HG03575 (cell line): ENCODE results near the gene SLITRK3.

Experiments
- ATAC-seq: cut with Tn5 transposase; IDR thresholded peaks from one replicate; pipeline ENCODE4 v1.9.1; 2021; ENCODE audit not compliant: unreplicated experiment, insufficient number of reproducible peaks, low FRiP score; ENCODE audit errors: extremely low read depth

The SLITRK3 gene, protein sequence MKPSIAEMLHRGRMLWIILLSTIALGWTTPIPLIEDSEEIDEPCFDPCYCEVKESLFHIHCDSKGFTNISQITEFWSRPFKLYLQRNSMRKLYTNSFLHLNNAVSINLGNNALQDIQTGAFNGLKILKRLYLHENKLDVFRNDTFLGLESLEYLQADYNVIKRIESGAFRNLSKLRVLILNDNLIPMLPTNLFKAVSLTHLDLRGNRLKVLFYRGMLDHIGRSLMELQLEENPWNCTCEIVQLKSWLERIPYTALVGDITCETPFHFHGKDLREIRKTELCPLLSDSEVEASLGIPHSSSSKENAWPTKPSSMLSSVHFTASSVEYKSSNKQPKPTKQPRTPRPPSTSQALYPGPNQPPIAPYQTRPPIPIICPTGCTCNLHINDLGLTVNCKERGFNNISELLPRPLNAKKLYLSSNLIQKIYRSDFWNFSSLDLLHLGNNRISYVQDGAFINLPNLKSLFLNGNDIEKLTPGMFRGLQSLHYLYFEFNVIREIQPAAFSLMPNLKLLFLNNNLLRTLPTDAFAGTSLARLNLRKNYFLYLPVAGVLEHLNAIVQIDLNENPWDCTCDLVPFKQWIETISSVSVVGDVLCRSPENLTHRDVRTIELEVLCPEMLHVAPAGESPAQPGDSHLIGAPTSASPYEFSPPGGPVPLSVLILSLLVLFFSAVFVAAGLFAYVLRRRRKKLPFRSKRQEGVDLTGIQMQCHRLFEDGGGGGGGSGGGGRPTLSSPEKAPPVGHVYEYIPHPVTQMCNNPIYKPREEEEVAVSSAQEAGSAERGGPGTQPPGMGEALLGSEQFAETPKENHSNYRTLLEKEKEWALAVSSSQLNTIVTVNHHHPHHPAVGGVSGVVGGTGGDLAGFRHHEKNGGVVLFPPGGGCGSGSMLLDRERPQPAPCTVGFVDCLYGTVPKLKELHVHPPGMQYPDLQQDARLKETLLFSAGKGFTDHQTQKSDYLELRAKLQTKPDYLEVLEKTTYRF

DNA sequence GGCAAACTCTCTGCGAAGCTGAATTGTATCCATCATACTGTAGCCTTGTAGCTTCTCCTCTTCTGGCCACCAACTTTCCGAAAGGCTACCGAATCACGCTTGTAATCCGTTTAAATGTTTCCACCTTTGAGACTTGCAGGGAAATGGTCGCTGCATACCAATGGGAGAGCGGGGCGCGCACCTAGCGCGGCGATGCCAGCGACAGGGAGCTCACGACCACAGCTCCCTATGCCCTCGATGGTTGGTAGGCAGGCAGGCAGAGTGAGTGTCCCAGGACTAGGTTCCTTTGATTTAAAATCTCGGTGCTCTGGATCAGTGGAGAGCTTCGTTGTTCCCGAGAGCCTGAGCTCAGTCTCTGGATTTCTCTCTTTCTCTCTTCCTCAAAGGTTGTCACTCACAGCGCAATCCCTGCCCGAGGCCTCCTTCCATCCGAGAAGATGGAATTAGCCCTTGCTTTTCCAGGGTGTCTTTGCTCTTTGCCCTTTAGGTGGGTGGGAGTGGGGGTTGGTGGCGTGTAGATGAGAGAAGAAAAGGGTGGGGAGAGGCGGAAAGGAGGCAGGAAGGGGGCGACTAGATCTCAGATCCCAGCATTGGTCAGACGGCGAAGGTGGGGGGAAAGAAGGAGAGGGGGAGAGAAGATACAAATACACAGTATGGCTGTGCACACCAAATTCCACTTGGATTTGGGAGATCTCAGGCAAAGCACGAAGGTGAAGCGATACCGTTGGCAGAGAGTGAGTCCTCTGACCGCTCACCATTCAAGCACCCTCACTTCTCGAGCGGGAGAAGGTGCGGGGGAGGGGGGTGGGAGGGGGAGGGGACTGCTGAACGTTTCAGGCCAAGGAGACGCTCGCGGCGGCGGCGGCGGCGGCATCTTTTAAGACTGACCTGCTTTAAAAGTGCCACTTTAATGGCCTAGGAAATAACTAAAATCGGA, at the start of gene SLITRK3:
SLITRK3 (minus strand) TSS at position 745 of the 937 bp plus-strand sequence. CDS start 5,554 bp downstream, outside the sequence.
- no peak for ATAC-seq

DNA sequence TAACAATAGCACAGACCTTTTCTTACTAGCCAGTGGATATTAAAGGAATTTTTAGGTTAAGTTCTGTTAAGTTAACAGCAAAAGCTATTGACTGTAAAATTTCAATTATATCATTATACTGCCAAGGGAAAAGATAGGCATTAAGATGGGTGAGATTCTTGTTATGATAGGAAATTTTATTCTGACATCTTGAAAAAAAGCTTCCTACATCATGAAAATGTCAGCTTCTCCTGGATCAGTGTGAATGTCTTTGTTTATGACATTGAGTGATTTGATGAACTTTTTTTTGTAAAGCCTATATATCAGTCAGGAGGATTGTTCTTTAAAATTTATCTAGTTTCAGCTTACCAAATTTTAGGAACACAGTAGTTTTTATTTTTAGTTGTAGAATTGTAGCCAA, 47.4 kb upstream of the SLITRK3 start:
- ATAC-seq: no peak

DNA sequence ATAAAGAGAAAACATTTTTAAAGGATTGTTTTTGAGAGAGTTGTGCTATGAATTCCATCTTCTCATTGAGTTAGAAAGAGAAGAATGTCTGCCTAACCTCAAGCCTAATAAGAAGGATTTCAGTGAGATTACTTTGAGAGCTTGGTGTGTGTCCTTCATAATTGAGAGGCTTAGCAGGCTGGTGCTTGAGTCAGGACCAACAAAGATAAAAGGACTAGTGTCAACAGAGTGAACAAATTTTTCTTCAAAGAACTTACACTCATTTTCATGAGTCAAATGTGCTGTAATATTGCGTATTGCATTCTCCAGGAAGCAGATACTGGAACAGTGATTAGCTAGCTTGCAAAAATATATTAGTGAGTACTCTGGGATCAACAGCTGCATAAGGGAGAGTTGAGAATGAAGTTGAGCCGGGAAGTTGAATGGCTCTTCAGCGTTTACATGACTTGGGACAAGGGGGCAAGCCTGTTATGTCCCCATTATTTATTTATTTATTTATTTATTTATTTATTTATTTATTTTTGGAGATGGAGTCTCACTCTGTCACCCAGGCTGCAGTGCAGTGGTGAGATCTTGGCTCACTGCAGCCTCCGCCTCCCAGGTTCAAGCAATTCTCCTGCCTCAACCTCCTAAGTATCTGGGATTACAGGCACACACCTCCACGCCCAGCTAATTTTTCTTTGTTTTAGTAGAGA, 37.5 kb upstream of the SLITRK3 start:
- no peak for ATAC-seq

DNA sequence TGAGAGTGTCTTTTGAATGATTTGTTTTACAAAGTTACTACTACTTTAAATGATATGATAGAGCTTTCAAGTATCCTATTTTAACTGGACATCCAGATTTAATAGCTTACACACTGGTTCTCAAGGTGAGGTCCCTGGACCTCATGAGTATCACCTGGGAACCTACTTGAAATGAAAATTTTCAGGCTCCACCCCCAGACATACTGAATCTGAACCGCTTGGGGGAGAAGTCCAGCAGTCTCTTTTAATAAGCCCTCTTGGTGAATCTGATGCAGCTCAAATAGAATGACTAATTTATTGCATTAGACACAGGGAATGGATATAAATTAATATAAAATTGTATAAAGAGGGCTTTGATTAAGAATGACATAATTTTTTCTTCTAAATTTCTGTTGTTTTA, 29.4 kb upstream of the SLITRK3 start:
- no peak for ATAC-seq

DNA sequence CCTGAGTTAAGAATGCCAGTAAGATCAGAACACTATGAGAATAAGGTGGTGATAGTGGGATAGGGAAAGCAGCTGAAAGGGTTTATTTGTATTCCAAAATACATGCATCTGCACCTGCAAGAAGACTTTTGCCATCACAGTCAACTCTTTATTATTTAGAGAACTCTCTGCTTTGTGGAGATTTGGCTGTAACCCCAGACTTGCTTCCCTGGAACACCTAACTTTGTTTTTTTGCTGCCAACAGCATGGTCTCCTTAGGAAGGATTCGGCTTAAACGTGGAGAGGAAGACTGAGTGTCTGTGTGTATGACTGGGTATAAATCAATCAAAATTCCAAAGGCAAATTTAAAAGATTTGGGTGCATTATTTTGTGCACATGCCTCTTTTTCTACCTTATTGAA, 21.6 kb upstream of the SLITRK3 start:
- ATAC-seq: no peak

DNA sequence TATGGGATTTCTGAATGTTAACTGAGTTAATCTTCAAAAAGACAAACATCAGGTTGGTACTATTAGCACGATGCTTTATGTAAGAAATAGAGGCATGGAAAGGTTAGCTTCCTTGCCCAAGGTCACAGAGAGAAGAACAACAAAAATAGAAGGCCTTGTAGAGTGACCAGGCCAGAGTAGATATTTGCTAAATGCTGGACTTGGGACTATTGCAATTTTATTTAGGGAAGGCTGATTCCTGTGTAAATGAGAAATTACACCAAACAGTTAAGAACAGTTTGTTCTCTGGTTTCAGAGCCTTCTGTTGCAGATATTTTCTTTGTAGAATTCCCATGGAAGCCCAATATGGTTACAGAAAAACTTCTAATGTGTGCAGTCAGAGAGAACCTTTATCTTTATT, 16.4 kb upstream of the SLITRK3 start:
- ATAC-seq: no peak

DNA sequence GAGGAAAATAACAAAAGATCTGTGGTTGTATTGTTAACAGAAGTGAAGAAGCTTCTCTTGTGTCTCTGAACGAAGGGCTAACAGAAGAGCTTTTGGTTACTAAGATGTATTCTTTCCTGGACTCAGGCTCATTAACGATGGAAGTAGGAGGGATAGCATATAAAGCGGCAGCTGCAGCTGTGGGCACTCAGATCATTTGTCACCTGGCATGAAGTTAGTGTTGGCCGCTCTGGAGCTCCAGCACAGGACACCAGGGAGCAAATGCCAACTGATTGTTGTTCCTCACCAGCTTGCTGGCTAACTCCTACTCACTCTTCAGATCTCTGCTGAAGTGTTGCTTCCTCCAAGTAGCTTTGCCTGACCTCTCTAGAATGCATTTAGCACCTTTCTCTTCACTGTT, 15.5 kb upstream of the SLITRK3 start:
- no peak for ATAC-seq

DNA sequence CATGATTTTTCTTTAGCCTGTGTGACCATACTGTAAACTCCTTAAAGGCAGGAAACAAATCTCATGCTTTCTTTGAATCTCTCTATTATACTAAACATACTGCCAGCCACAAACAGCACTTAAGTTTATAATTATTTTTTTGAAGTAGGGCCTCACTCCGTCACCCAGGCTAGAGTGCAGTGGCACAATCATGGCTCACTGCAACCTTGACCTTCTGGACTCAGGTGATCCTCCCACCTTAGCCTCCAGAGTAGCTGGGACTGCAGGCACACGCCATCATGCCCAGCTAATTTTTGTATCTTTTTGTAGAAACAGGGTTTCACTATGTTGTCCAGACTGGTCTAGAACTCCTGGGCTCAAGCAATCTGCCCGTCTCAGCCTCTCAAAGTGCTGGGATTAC, 14.5 kb upstream of the SLITRK3 start:
- ATAC-seq: no peak

DNA sequence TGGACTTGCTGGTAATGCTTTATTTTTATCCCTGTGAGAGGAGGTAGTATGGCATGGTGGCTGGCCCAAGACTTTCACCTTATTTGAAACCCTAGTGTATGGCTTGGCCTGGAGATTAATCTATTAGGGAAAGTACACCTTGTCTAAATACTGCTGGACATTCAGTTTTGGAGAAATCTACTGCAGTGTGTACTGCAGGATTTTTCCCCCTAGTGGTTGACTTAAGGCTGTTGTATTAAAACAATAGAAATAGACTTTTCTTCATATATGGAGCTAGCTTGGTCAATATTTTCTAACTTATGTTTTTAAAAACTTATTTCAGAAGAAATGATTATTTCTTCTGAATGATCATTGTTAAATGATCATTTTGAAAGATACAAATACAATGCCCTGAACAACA, 13.9 kb upstream of the SLITRK3 start:
- ATAC-seq: no peak

DNA sequence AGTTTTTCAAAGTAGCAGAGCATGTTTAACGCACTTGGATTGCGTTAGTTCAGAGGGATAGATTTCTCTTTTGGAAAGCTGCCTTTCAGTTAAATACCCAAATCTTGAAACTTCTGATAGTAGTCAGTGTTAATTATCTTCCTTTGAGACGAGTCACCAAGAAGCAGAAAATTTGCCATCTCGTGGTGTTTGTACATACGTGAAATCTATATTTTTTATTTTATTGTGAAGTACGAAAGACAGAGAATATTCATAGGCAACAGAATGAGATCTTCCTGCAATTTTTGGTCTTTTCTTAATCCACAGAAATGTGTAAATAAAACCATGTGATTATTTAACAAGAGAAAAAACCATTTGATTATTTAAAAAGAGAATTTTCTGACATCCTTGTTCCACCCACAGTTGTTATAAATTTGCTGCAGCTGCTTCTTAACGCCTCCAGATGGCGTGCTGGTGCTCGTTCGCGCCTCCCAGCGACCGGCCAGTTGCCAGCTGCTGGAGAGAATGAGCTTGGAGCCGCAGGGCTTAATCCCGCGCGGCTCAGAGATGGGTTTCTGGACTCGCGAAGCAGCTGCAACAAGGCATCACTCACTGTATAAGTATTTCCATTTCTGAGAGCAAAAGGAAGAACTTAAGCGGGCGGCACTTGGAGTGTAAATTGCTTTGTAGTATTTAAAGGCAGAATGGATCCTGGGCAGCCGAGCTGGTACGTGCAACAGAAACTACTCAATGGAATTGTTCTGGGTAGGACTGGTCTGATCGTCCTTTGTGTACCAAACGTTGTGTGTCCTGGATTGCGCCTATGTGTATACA, 10.5 kb upstream of the SLITRK3 start:
- ATAC-seq: peak; percentile 96

DNA sequence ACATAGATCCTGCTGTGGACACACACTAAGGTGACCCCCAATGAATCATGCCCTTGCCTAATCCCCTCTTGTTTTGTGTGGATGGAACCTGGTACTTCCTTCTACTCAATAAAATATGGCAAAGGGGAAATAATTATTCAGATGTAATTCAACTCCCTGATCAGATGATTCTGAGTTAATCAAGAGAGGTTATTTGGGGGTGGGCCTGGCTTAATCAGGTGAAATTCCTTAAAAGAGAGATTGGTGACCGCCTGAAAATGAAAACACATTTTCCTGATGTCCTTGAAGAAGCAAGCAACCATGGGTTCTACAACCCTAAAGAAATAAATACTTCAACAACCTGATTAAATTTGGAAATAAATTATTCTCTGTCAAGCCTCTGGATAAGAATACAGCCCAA, 8.3 kb upstream of the SLITRK3 start:
- ATAC-seq: no peak

DNA sequence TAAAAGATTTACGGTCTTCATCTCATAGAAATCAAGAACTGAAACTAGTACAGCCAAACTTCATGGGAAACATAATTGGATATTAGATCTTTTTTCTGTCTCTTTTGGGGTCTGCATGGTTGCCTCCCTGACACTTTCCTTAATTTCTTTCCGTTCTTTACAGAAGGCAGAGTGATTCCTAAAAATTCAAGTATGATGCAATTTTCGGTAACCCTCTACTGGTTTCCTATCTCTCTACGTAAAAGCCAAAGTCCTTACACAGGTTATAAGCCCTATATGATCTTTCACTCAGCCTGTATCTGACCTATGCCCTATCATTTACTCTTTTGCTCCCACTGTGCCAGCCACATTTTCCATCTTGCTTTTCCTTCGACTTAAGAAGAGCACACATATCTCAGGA, 6.8 kb upstream of the SLITRK3 start:
- ATAC-seq: no peak

DNA sequence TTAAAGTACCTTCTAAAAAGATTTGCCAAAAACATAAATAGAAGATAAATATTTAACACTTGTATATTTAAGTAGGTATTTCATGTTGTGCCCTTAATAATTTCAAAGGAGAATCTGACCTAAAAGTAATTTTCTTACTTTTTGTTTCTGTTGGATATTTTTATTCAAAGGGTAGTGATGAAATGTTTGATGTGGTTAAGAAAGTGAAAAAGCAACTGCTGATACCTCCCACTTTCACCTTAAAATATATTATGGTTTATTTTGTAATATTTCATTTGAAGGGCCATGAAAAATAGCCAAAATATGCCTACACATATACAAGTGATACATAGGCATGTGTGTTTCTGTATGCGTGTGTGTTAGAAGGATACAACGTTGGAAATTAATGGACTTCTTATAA, 5.8 kb upstream of the SLITRK3 start:
- no peak for ATAC-seq

DNA sequence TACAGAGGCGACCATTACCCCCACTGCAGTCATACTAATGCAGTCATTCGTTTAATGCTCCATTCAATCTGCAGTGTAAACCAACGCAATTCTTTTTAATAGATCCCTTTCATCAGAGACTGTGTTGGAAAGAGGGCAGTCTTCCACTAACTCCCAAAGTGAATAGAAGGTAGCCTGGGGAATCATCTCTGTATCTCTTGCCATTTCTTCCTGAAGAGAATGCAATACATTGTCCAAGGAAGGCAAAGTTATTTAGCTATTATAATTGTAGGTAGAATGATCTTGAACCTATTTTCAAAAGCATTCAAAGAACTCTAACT, 1.3 kb upstream of the SLITRK3 start:
- no peak for ATAC-seq

DNA sequence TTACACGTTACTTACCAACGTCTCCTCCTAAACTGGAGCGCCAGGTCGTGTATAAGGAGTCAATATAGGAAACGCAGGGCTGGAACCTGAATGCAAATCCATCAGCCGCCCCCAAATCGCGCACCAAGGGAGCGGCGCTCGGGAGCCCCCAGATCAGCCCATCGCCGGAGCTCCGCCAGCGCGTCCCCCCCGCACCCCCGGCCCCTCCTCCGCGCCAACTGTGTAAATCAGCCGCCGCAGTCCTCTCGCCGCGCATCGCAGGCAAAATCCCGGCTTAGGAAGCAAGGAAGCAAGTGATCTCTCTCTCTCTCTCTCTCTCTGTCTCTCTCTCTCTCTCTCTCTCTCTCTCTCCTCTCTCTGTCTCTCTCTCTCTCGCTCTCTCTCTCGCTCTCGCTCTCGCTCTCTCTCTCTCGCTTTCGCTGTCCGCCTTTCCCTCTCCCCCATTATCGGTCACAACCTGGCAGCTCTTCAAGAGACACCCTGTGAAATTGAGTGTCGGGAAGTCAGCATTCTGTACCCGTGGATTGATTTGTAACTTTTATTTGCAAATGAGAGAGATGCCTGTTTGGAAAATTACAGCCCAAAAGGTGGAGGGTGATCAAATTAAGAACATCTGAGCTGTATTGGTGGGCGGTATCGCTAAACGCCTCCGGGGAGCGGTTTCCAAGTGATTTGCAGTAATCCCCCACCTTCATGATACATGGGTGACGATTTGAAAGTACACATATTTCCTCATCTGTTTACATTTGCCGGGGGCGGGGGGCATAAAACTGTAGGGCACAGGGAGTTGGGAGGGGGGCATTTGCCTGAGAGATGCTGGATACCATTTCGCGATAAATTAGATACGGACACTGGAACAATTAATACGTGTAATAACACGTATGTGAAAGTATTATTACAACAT, 645 bp upstream of the SLITRK3 start:
- ATAC-seq: no peak

DNA sequence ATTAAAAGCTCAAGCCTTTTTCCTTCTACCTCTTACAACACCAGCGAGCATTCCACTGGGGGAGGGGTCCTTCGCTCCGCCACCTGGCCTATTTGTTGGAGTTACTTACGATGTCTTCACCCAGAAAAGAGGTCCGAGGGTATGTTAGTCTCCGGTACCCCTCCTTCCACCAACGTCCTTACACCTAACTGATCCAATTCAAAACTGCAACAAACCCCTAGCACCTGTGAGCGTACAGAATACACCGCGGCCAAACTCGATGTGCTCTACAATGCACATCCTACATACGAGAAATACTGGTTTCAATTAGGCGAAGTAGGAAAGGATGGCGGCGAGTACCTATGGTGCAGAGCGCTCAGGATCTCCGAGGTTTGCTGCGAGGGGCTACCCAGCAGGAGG, 944 bp downstream of the SLITRK3 start:
- ATAC-seq: no peak
